Stimulated activated CD4-positive, alpha-beta T cell treated with anti-CD3 and anti-CD28 coated beads, TNF-alpha, amount 100 ng/mL, for 24 hours (primary cell): ENCODE data around the gene TIE1.

Experiments
- DNase-seq, 3 experiments: peaks; one replicate each; pipeline ENCODE4 v3.0.0-alpha.2; 2020; ENCODE audit warnings: low read depth in 3 of 3

TIE1 gene

DNA sequence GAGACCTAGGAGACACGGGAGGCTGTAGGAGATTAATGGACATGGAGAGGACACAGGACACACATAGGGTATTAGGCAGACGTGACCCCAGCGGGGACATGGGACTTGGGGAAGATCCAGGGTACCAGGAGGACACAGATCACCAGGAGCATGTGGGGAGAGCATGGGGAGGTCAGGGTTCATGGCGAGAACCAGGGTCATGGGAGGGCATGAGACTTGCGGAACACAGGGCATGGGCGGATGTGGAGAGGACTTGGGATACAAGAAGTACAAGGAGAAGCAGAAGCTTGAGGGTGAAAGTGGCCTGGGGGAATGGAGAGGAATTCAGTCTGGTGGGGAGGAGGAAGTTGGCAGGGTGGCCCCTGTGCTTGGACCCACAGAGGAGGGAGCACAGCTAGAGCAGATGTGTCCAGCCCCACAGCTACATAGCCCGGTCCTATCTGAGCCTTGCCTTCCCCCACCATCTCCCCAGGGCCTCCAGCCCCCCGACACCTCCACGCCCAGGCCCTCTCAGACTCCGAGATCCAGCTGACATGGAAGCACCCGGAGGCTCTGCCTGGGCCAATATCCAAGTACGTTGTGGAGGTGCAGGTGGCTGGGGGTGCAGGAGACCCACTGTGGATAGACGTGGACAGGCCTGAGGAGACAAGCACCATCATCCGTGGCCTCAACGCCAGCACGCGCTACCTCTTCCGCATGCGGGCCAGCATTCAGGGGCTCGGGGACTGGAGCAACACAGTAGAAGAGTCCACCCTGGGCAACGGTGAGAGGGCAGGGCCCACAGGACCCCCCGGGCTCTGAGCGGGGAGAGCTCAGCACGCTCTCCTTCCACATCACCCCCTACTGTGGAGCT is 12.1 kb downstream of the TIE1 start:
- no peak for DNase-seq

- DNase-seq: no peak
Observed at GRCh38 chr1:43313771-43314170, 13.0 kb downstream of the TIE1 start.

- no peak for DNase-seq
Observed at GRCh38 chr1:43314233-43314632, 13.5 kb downstream of the TIE1 start.

DNA sequence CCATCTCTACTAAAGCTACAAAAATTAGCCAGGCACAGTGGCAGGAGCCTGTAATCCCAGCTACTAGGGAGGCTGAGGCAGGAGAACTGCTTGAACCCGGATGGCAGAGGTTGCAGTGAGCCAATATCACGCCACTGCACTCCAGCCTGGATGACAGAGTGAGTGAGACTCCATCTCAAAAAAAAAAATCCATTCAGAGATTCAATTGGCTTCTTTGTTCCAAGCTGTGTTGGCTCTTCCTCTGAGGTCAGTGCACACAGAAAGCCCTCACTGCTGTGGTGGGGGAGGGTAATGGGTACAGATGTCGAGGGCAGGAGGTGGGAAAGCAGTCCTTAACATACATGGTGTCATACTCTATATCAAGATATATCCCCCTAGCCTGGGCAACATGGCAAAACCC is 14.7 kb downstream of the TIE1 start:
- no peak for DNase-seq

GRCh38 chr1:43315963-43316737 is 15.4 kb downstream of the TIE1 start:
- no peak for DNase-seq

- no peak for DNase-seq
Observed at GRCh38 chr1:43316738-43317520, 16.1 kb downstream of the TIE1 start.

GRCh38 chr1:43317817-43318471 is 17.2 kb downstream of the TIE1 start:
- no peak for DNase-seq

- DNase-seq: no peak
Observed at GRCh38 chr1:43318831-43319230, 18.0 kb downstream of the TIE1 start.

DNA sequence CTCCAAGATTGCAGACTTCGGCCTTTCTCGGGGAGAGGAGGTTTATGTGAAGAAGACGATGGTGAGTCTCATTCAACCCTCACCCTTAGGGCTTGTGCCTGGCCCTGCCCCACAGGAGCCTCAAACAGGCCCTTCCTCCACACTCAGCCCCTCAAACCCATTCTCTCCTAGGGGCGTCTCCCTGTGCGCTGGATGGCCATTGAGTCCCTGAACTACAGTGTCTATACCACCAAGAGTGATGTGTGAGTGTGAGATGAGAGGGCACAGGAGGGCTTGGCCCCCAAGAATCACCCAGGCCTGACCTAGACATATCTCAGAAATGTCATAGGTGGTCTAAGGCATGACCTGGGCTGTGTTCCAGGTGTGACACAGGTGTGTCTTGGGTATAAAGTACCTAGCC is 18.5 kb downstream of the TIE1 start:
- no peak for DNase-seq

DNA sequence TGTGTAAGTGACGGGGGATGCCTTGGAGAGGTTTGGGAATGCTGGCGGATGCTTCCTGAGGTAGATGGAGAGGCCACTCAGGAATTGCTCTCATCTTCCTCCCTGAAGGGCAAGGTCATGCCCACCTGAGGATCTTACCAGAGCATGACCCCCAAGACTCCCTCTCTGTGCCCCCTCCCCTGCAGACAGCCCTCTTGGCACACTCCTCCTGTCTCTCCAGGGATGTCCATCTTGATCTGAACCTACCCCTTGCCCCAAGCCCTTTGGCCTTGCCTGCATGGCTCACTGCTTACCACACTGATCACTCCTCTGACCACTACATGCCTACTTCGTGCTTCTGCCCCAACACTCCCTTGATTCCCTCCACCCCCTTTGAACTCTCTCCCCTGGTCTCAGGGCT is 19.0 kb downstream of the TIE1 start:
- no peak for DNase-seq

- DNase-seq: no peak
Observed at GRCh38 chr1:43321331-43321891, 20.6 kb downstream of the TIE1 start.

GRCh38 chr1:43322506-43322905 is 21.7 kb downstream of the TIE1 start:
- no peak for DNase-seq

DNA sequence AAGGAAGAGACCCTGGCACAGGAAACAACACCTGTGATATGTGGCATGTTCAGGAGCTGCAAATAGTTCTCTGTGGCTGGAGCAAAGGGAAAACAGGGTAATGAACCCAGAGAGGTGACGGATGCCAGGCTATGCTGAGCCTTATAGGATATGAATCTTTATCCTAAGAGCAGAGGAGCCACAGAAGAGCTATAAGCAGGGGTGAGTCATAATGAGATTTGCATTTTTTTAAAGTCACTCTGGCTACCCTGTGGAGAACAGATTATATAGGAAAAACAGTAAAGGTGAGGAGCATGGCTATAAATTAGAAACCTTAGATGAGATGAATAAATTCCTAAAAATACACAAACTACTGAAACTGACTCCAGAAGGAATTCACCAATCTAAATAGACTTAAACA is 24.0 kb downstream of the TIE1 start:
- no peak for DNase-seq

DNA sequence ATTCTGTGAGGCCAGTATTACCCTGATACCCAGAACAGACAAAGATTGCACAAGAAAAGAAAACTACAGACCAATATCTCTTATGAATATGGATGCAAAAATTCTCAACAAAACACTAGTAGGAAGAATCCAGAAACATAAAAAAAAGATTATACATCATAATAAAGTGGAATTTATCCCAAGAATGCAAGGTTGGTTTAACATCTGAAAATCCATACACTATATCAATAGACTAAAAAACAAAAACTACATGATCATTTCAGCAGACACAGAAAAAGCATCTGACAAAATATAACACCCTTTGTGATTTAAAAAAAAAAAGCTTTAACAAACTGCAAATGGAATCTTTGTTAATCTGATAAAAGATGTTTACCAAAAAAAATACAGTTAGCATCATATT is 24.6 kb downstream of the TIE1 start:
- DNase-seq: no peak

DNA sequence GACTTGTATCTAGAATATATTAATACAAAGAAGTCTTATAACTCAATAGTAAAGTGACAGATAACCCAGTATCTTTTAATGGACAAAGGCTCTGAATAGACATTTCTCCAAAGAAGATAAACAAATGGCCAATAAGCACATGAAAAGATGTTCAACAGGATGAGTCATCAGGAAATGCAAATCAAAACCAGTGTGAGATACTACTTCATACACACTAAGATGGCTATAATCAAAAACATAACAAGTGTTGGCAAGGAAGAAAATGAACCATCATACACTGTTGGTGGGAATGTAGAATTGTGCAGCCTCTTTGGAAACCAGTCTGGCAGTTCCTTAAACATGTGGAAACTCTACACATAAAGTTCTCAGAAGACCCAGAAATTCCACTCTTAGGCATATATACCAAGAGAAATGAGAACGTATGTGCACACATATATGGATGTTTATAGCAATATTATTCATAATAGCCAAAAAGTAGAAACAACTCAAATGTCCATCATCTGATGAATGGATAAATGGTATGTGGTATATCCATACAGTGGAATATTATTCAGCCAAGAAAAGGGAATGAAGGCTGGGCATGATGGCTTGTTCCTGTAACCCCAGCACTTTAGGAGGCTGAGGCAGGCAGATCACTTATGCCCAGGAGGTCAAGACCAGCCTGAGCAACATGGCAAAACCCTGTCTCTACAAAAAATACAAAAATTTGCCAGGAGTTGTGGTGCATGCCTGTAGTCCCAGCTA is 26.9 kb downstream of the TIE1 start:
- no peak for DNase-seq

DNA sequence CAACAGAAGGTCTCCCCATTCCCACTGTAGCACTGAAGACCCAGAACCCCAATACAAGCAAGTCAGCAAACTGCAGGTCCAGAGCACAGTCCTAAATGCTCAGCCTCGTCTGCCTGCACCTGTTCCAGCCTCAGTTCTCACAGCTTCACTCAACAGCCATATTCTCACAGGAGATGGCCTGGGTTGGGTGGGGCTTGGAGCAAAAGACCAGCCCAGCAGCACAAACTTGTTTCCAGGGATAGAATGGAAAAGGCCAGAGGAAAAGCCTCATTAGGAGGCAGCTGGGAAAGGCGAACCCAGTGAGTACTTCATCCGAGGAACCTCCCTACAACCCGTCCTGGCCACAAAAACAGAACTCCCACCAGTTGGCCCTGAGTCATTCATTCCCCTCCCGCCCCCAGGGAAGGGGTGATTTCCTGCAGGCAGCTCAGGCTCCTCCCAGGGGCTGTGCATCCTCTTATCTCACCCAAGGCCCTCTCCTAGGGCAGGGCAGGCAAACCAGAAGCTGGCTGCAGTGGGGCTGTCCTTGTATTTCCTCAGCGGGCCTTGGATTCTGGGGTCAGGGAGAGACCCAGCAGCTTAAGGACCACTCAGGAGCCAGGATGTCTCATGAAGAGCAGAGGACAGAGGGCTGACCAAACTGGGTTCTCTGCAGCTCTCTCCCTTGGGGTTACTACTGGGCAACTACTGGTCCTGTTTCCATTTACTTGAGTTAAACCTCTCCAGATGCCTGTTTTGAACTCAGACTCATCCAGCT is 29.4 kb downstream of the TIE1 start:
- peak; percentile 37 to 73 (median 41) for DNase-seq

DNA sequence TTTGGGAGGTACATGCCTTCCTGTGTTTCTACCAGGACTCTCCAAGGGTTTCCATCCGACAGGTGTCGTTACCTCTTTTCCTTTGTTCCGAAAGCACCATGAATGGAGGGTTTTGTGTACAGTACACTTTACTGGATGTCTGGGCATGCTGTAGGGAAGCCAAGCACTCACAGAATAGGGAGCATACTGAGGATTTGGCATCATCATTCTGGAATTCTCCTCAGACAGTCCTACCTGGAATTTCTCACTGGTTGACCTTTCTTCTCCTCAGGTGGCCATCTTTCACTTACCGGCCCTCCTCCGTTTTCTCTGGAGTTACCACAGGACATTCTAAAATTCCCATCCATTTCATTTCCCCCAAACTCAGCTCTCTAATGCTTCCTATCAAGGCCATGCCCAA is 30.9 kb downstream of the TIE1 start:
- DNase-seq: no peak

DNA sequence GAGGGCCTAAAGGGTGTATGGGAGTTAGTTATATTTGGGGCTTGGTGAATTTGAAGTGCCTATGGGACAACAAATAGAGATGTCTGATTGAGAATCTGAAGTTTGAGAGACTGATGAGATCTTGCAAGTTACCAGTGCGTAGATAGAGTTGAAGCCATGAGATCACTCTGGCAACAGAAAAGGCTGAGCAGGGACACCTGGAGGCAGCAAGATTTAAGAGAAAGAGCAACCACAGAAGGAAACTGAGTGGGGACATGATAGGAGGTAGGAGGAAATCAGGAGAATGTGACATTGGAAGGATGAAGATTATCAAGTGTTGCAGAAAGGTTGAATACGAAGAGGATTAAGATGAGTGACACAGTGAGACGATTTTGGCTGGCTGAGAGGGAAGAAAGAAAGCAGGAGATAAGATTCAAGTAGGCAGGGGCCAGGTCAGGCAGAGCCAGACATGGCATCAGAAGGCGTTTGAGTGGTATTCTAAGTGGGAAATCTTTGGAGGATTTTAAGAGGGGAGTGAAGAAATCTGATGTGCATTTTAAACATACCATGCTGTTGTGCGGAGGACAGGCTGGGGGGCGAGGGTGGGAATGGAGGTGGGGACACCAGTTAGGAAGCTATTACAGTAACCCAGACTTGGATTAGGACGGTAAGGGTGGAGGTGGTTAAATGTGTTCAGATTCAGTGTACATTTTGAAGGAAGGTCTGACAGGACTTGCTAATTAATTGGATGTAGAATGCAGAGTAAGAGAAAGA is 33.8 kb downstream of the TIE1 start:
- no peak for DNase-seq

- DNase-seq: no peak
Observed at GRCh38 chr1:43337588-43337987, 36.8 kb downstream of the TIE1 start, which contains the start of gene MPL. TSS of gene MPL (plus strand) at chr1:43337818. CDS start at chr1:43337849, 31 bp downstream.
